HG03045 (cell line): Measurements from ENCODE around the gene LY9.

ENCODE experiments used
- ATAC-seq: cut with Tn5 transposase; IDR thresholded peaks from one replicate; pipeline ENCODE4 v1.9.1; 2021; ENCODE audit warnings: mild to moderate bottlenecking, moderate library complexity; ENCODE audit not compliant: unreplicated experiment

LY9 gene

GRCh38 chr1:160834945-160835565, 39.1 kb downstream of the LY9 start:
- no peak for ATAC-seq

- ATAC-seq: no peak
These were observed 39.8 kb downstream of the LY9 start for GRCh38 chr1:160835751-160836150.

- ATAC-seq: no peak
These were observed 40.6 kb downstream of the LY9 start for GRCh38 chr1:160836561-160836960.

GRCh38 chr1:160836981-160837557, 41.1 kb downstream of the LY9 start:
- no peak for ATAC-seq

- peak; percentile 79 for ATAC-seq
These were observed 41.7 kb downstream of the LY9 start for GRCh38 chr1:160837558-160838205.

GRCh38 chr1:160838888-160839287, 42.9 kb downstream of the LY9 start:
- ATAC-seq: no peak

- ATAC-seq: no peak
These were observed 43.8 kb downstream of the LY9 start for GRCh38 chr1:160839746-160840145.

GRCh38 chr1:160841079-160841478, 45.1 kb downstream of the LY9 start:
- no peak for ATAC-seq

- ATAC-seq: no peak
These were observed 48.7 kb downstream of the LY9 start for GRCh38 chr1:160844447-160845232.

GRCh38 chr1:160846281-160846680, 50.3 kb downstream of the LY9 start:
- no peak for ATAC-seq

- no peak for ATAC-seq
These were observed 54.6 kb downstream of the LY9 start for GRCh38 chr1:160850541-160850940.

GRCh38 chr1:160850993-160851392, 55.0 kb downstream of the LY9 start:
- no peak for ATAC-seq

- ATAC-seq: no peak
These were observed 57.0 kb downstream of the LY9 start for GRCh38 chr1:160853014-160853413.

GRCh38 chr1:160853754-160854153, 57.8 kb downstream of the LY9 start:
- no peak for ATAC-seq

GRCh38 chr1:160855181-160855981, 59.4 kb downstream of the LY9 start:
- ATAC-seq: no peak

- ATAC-seq: no peak
These were observed 62.1 kb downstream of the LY9 start for GRCh38 chr1:160858097-160858496.

- no peak for ATAC-seq
These were observed 62.5 kb downstream of the LY9 start for GRCh38 chr1:160858507-160858906.

GRCh38 chr1:160859166-160859565, 63.2 kb downstream of the LY9 start:
- no peak for ATAC-seq

GRCh38 chr1:160860840-160861505, 65.0 kb downstream of the LY9 start:
- ATAC-seq: no peak
